NAMALWA (cell line): ENCODE measurements around the gene LPP.

Experiments used
- DNase-seq: peaks from one replicate; pipeline ENCODE4 v3.0.0-alpha.2; 2015; ENCODE audit warnings: low spot score

LPP gene

DNA sequence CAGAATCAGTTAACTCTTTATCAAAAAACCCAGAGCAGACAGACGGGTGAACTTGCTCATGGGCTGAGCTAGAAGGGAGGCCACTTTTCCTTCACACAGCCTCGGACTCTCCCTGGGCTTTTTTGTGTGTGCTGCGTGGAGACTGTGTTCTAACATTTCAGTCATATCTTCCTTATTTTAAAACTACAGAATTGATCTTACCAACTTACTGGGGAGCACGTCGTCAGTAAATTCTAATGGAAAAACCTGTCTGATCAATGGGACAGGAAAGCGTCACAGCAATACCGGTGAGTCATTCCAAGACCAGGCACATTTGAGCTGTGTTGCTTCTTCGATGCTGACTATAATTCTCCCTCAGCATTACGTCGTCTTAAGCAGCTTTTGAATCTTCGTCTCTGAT, 145.1 kb downstream of the LPP start:
- no peak for DNase-seq

DNA sequence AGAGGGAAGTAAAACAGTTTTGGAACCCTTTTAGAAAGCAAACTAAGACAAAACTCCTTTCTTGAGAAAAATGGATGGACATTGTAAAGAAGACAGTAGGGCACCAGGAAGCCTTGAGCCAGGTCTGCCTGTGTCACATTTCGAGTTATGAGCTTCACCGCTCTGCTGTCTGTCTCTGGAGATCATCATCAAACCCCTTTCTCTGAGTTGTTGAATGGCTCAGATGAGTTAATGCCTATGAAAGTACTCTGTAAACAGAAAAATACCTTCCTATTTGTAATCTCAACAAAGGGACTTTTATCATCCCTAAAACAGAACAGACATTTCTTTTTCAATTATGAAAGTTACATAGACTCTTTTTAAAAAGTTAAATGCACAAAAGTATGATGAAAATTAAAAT, 145.8 kb downstream of the LPP start:
- no peak for DNase-seq

DNA sequence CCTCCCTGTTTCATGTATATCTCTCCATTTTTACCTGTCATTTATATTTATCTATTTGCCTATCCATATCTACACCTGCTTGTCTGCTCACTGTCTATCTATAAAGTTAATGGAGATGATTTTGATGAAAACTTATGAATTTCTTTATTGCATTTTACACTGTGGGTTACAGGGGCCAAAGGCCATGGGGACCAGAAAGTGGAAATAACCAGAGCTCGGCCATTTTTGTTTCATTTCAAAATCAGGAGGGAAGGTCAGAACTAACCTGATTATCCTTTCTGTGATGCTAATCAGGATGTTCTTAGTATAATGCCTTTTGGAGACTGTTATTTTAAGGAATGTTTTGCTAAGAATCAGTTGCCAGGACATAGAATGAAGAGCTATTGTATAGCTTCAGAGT, 147.2 kb downstream of the LPP start:
- DNase-seq, result no peak

DNA sequence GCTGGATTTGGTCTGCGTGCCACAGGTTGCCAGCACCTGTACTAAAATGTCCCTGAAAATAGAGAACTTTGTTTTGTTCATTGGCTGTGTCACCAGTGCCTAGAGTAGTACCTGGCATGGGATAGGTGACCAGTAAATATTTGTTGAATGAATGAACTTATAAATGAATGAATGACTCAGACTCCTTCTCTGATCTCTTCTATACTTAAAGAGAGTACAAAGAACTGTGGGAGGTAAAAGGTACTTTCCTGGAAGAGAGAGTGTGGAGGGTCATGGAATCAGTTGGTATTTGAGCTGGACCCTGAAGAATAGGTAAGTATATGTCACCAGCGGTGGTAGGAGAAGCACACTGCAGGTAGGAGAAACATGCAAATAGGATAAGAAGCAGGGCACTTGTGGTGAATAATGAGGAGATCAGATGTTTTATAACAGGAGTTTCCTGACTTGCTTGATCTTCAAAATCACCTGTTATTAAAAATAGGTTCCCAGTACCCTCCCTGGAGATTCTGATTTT, 149.4 kb downstream of the LPP start:
- DNase-seq, result no peak

DNA sequence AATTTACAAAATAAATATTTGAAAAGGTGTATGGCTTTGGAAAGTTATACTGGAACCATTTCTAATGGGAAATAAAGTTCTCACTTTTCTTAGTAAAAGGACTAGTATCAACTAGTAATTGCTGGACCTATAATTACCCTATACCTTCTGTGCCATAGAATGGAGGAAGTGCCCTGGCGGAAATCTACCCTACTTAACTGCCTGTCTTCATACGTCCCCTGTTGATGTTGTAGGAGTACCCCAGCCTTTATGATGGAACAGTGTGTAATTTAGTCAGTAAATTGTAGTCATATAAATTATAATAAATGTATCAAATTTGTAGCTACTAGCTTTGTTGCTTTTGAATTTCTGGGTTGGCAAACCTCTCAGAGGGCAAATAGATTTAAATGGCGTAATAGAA, 149.9 kb downstream of the LPP start:
- no peak for DNase-seq

DNA sequence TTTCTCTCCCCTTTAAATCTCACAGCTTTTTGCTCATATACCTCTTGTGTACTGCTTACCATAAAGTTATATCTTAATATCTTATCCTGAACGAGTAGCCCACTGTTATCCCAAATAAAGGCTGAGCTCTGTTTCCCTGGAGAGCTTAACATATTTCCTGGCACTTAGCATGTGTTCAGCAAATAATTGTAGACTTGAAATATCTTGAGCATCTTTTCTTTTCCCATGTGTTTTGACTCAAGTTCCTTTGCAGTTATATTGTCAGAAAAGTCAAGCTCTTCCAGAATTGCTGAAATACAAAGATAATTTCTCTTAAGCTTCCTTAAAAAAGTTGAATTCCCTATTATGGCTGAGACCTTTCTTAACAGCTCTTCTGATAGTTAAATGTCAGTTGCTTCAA, 150.5 kb downstream of the LPP start:
- DNase-seq, result no peak

DNA sequence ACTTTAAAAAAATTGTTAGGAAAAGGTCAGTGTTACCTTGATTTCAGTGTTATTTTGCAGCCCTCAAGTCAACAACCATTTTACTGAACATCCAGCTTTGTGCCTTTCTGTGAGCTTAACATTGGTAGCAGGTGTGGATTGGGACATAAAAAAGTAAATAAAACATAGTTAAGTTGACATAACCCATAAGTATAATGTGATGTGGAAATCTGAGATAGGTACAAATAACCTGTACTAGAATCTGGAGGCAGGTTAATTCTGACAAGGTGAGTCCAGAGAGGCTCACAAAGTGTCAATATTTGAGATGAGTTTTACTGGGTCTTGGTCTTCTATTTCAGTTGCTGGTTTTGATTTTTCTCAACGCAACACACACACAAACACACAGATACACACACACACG, 151.3 kb downstream of the LPP start:
- no peak for DNase-seq

DNA sequence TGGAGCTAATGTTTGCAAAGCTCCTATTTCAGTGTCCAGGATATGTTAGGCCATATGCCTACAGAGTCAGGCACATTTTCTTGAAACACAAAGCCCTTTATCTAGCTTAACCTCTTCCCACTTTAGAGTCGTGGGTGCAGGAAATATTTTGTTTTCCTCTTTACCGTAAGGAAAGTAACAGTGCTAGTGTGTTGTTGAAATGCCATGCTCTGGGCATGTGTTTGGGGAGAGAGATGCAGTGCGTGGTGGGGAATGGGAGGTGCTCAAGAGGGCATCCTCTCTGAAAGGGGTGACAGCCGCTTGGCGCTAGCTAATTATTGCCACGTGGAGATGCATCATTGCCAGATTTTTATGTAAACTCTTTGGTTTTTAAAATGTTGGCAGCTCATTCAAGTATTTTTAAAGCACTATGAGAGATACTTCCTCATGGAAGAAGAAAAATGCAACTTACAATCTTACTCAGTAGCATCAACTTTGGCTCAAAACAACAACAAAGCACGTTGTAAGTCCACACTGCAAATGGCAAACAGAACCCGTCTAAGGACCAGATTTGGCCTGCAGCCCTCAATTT, 152.6 kb downstream of the LPP start:
- no peak for DNase-seq

DNA sequence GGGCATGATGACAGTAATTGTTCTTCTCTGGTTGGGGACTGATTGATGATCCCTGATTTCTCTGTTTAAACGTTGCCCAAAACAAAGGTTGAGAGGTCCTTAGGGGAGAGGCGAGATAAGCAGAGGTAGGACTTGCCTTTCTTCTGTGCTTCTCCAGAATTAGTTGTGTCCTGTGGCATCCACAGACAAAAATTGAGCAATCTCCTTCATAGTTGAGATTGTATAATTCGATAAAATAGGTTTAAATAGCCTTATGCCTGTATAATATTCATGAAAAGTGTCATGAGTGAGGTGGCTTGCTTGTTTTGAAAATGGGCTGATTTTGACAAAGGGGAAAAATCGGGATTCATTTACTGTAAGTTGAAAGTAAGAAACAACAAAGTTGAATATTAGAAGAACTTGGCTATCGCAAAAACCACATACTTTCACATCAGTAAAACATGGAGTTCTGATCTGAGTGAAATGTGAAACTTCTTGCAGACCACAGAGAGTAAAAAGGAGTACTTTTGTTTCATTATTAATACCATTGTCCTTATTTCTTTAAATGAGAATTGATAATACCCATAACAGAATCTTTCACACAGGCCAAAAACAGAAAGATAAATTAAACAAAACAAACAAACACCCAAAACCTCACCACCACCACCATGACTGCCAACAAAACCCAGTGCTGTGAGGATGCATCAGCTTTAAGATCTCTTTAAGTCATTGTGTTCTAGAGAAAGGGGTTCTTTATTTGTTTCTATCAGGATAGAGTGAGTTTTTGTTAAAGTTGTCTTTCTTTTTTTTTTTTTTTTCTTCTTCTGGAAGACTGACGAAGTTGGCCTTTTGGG, 155.7 kb downstream of the LPP start:
- no peak for DNase-seq

DNA sequence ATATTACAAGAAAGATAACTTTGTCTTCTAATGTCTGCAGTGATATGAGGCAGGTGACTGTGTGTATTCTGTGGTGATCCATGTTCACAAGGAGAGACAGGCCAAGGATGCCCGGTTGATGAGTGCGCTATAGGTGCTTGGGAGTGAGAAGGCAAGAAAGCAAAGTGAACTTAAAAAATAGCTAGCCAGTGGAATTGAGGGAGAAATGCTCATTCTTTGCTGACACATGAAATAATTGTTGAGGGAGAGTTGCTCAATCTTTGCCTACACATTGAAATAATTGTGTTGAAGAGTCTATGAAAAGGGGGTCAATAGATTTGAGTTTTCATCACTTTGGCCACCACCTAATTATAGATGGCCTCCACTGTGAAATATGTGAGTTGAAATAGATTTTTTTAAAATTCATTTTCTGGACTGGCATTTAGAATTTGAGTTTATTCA, 156.3 kb downstream of the LPP start:
- DNase-seq, result no peak

DNA sequence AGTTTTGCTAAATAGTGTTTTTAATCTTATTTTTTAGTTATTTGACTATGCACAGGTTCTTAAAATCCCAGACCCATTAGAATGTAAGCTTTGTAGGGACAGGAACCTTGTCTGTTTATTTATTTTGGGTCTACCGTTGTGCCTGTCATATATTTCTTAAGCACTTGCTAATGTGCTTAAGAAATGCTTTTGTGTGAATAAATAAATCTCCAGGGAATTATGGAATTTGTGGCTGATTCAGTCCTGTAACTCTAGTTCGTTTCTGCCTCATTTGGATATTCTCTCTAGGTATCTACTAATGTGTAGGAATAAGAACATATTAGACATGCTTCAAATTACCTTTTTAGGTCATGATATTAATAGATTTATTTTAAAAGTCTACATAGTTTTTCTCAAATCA, 161.6 kb downstream of the LPP start:
- no peak for DNase-seq

DNA sequence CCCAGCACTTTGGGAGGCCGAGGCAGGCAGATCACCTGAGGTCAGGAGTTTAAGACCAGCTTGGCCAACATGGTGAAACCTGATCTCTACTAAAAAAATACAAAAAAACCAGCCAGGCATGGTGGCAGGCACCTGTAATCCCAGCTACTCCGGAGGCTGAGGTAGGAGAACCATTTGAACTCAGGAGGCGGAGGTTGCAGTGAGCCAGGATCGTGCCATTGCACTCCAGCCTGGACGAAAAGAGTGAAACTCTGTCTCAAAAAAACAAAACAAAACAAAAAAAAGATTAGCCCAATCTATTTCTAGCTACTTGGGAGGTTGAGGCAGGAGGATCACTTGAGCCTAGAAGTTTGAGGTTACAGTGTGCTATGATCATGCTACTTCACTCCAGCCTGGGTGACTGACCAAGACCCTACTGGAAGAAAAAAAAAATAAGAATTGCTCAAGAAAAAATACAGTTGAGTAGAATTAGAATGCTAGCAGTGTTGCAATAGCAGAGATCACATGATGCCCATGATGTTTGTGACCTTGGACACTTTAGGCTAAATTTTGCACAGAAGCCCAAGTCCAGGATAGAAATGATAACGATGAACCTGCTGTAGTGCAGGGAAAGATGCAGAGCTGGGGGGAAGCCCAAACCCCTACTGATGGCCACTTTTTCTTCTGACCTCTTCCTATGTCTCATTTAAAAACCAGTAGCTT, 162.2 kb downstream of the LPP start:
- DNase-seq, result no peak

DNA sequence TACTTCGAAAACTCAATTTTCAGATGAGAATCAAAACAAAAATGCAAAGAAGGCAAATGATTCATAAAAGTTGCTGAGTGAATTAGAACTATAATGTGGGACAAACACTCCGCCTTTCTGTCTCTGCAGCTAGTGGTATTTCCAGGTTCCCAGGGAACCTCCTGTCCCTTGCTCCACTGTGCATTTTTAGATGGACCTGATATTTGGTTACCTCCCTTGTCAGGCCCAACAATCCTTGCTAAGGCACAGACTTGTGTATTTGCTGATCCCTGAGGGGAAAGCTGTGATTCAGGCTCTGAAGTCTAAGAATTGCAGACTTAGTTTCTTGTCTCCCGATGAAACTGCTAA, 162.7 kb downstream of the LPP start:
- no peak for DNase-seq

DNA sequence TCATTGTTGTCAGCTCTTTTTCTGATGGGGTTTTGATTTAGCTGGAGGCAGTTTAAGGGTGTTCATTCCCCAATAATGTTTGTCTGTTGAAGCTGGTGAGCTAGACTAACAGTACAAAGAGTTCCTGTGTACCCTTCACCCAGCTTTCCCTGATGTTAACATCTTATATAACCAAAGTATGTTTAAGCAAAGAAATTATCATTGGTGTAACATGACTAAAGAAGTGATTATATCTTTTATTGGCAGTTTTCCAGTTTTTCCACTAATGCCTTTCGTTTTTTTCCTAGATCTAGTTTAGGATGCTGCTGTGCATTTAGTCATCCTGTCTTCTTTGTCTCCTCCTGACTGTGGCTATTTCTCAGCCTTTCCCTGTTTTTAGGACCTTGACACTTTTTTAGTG, 165.6 kb downstream of the LPP start:
- DNase-seq, result no peak

DNA sequence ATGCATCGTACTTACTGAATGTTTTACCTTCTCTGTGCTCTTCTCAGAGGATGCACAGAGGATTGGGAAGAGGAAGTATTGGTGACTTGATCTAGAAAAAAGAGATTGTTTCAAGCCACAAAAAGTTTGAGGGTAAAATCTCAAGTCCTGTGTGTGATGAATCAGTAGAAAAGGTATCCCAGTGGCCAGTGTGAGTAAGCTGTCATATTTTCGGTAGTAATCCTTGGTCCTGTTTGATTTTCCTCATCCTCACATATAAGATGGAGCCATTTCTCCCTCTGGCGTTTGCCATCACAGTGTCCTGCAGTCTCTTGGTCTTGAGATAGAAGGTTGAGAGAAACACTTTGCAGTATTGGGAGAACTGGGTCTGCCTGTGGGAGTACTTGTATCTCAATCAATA, 166.8 kb downstream of the LPP start:
- DNase-seq, result no peak

DNA sequence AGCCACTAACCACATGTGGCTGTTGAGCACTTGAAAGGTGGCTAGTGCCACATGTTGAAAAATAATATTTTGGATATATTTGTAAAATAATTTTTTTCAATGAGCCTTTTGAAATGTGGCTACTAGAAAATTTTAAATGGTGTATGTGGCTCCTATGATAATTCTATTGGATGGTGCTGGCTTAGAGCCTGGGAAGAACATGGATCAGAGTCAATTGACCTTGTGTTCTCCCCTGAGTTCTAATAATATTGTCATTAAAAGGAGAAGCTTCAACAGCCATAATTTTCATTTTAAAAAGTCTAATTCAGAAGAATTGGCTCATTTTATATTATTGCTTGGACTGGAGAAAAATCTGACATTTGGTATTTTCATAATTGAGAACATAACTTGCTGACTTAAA, 167.3 kb downstream of the LPP start:
- DNase-seq, result no peak

DNA sequence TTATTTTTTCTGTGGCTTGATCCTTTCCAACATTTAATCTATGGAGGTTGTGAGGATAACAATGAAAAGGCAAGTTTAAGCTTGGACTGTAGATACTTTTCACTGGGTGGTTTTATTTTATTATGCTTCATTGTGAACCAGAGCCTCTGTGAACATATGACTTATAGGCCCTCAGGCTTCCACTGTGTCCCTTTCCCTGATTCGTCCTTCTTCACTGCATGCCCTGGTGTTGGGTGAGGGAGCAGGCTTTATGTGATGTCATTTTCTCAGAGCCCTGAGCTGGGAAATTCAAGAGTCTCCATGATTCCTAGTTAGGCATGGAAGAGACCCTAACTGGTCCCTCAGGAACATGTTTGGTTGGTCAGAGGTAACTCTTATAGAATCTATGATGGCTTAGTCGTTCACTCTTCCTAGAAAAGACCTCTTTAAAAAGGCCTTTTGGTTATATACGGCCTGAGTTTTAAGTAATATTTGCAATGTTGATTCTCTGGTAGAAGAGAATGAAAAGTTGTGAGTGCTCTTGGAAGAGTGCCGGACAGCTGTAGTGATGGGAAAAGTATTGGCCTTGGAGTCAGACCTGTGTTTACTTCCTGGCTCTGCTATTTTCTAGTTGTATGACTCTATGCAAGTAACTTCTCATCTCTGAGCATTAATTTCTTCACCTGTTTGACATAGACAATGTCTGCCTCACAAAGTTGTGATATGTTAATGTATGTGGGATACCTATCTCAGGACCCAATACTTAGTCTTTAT, 168.4 kb downstream of the LPP start:
- no peak for DNase-seq

DNA sequence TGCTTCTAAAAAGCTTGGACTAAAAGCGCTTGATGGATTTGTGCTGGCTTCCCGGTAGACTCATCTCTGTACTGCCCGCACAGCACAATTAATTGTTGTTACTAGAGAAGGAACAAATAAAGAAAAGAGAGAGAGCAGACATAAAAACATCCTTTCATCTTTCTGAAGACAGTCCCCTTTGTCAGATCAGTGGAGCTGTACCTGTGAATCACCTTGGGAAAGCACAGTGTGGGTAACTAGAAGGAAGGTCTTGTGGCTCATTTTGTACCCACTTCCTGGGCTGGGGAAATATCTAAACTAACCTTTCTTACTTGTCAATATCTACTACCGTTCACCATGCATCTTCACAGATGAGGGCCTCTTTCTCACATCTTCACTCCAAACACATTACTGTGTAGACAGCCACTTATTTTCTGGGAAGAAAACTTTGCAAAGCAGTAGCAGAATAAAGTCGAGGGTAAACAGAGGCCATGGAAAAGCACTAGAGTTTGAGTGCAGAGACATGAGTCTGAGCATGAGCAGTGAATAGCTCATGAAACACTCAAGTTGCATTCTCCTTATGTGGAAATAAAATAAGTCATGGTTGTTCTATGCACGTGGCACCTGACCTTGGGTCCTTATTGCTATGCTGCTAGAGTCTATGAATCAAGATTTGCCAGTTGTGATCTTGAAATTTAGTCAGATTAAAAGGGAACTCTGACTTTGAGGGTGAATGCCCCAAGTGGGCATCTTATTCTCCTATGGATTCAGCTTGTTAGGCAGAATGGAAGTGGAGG, 169.3 kb downstream of the LPP start:
- DNase-seq, result no peak

DNA sequence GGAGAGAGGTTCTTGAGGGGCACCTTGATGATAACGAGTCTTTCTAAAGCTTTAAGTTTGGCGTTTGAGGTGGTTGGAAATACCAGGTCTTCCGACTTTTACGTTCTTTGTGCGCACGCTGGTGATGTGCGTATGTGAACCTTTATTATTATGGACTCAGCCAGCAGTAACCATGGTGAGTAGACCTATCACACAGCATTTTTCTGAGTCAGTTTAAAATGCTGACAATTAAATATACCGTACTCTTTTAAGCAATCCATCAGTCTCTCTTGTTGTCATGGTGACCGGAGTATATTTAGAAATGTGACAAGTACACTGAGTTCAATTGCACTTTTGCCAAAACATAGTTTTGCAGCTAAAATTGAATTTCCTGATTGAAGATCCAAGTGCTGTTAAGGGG, 172.2 kb downstream of the LPP start:
- DNase-seq, result no peak

DNA sequence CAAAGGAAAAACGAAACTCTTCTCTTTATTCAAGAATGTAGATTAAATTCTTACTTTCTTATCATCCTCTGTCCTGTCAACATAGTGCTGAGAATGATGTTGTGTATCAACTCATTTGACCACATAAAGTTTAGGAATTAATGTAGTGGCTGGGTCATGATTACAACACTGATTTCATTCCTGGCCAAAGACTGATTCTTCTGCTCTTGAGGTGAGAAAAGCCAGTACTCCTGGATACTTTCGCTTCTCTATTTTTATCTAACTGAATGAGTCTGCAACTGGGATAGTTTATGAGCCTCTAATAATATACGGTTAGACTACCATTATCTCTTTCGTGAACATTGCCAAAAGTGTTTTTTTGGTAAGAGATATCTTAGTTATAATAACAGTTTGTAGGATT, 173.0 kb downstream of the LPP start:
- no peak for DNase-seq

DNA sequence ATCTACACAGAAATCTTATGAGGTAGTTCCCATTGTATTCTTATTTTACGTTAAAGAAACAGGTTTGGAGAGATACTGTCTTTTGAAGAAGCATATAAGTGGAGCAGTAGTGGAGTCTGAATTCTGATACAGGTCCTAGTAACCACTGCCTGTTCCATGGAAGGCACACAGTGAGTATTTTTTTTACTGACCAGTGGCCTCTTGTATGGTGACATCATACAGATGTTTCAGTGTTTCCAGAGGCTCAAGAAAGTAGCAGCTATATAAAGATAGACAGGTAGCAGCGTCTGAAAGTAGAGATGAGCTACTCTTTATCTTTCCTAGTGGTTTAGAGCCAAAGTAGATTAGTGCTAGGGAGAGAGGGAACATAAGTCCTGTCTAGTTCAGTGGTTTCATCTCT, 173.5 kb downstream of the LPP start:
- DNase-seq, result no peak

DNA sequence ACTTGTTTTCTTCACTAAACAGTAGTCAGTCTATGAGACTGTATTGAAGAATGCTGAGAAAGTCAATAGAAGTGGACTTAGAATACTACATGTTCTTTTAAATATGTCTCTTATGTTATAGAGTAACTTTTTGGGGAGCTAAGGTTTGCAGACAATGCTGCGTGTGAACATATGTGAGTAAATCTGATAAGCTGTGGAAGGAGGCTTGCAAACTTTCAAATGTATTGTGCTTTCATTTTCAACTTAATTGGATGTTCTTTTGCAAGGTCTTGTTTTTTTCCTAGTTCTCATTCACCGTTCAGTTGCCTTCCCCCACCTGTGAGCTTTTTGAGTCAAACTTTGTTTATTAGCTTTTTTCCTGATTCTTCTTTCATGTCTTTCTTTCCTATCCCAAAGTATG, 176.2 kb downstream of the LPP start:
- no peak for DNase-seq
